HG03025 (cell line): ENCODE data around the gene ISOC2.
"Not testable (repeated sequence)": the region's sequence is repeated elsewhere in the genome, so short reads cannot be mapped to it uniquely, and the experiment has no call there.

ENCODE experiments used
- ATAC-seq: cut with Tn5 transposase; IDR thresholded peaks from one replicate; pipeline ENCODE4 v1.9.1; 2021; ENCODE audit warnings: mild to moderate bottlenecking, moderate library complexity; ENCODE audit not compliant: unreplicated experiment, low FRiP score

Gene ISOC2

DNA sequence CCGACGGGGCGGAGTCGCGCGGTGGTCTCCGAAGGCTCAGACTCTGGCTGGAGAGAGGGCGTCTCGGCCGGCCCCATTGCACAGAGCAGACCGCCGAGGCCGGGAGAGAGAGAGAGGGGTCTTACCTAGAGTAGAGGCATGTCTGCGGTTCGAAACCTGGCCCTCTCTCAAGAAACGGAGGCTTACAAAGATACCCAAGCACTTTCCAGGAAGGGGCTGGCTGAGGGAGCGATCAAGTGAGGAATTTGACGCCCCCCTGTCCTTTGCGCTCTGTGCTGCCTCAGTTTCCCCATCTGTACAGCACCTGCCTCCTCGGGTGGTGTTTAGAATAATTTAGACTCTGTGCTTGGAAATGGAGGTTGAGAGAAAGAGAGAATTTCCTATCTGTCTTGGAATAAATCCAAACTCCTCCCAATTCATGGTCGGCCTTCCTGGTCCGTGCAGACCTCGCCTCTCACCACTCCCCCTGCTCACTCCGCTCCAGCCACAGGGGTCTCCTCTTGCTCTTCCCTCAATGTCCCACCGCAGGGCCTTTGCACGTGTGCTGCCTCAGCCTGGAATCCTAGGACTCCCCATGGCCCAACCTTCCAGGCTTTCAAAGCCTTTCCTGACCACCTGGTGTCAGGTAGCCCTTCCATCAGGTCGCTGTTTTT is 658 bp upstream of the ISOC2 start:
- no peak for ATAC-seq

DNA sequence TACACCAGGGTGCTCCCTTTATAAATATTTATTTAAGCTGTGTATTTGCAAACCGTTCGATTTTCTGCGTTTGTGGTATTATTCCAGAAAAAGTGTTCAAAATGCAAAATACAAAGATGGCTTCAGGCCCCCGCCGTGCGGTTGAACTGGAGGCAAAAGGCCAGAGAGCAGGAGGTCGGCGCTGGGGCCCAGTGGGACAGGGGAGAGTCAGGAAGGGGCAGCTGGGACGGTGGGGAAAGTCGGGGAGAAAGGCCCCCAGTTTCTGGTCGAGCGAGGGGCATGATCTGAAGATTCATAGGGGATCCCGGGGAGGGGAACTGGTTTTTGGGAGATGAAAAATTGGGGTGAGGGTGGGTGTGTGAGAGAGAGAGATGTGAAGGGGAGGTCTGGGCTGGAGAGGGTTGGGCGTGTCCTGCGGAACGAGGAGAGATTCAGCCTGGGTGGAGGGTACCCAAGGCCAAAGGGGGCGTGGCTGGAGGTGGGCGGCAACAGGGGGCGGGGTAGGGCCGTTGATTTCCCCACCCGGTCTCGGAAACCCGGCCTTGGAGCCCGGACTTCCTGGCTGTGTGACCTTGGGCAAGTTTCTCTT is 678 bp downstream of the ISOC2 start:
- no peak for ATAC-seq

- ATAC-seq: no peak
Measured at GRCh38 chr19:55459950-55460657, 1.3 kb downstream of the ISOC2 start.

- no peak for ATAC-seq
Measured at GRCh38 chr19:55459551-55459949, 1.9 kb downstream of the ISOC2 start.

DNA sequence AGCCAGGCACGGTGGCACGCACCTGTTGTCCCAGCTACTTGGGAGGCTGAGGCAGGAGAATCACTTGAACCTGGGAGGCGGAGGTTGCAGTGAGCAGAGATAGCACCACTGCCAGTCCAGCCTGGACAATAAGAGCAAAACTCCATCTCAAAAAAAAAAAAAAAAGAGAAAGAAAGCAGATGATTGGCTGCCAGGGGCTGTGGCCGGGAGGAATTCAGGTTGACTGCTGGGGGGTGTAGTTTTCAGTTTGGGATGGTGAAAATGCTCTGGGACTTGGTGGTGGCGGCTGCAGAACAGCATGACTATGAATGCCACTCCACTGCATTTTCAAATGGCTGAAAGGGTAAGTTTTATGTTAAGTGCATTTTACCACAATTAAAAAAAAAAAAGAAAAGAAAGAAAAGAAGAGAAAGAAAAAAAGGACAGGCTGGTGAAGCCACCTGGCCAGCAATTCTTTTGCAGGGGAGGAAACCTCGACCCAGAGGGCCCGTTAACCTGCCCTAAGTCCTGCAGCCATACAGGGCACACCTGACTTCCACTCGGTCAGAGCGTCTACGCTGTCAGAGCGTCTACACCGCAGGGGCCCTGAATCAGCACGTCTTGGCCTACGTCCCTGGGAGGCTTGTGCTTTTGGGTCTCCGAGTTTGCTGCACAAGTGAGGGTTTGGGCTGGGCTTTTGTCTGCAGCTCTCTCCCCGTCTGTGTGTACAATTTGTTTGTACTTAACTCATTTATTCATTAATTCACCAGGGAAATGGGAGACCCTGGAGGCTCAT is 3.6 kb downstream of the ISOC2 start:
- ATAC-seq: no peak

DNA sequence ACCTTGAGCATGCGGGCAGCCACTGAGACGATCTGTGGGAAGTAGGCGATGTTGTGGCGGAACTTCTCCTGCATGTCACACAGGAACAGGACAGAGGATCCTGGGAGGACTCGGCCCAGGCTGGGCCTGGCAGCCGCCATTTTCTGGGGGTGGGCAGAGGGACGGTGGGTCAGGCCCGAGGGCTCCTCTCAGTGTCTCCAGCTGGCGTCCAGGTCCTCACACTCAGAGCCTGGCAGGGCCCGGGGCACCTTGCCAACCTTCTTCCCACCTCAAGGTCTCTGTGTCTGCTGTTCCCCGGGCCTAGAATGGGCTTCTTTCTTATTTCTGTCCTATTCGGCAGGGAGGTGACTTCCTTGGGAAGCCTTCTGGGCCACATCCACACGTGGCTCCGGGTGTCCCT is 5.1 kb downstream of the ISOC2 start:
- no peak for ATAC-seq

- no peak for ATAC-seq
Measured at GRCh38 chr19:55455576-55456235, 5.7 kb downstream of the ISOC2 start.

DNA sequence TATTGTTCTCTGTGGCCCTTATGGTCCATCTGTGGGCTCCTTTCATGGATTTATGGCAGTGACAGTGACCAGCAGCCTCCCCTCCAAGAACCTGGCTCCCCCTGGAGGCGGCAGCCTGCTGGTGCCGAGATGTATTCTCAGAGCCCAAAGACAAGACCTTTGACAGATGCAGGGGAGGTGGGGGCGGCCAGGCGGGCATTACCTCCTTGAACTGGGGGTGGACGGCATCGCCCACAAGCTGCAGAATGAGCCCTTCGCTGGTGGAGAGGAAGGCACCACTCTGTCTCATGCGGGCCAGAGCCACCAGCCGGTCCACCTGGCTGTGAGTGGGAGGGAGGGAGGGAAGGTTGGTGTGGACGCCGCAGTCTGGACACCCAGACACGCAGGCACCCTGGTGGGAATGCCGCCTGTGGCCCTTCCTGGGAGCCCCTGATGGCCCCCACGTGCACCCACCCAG is 6.6 kb downstream of the ISOC2 start:
- no peak for ATAC-seq

DNA sequence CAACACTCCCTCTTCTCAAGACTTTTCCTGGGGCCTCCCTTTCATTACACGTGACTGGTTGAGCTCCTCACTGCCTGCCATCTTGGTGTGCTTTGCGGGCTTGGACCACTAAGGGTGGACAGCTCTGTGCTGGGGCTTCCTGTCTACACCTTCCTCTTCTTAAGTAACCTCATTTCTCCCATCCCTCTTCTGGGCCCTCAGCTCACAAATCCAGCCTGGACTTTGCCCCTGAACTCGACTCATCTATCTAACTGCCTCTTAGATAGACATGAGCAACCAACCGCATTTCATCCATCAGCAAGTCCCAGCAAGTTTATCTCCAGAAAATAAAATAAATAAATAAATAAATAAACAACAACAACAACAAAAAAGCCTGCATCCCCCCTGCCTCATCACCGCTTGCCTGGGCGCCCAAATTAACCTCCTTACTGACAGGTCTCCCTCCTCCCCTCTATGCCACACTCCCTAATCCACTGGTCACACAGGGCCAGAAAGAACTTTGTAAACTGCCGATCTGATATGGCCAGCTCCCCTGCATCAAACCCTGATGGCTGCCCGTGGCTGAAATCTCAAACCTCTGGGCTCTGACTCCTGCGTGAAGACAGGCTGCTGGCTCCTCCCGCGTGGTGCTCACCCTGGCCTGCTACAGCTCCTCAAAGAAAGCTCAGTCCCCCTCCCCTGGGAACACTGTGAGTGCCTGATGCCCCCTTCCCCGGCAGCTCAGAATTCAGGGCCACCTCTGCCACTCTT is 7.8 kb downstream of the ISOC2 start:
- no peak for ATAC-seq

GRCh38 chr19:55452749-55453346 is 8.6 kb downstream of the ISOC2 start:
- no peak for ATAC-seq

DNA sequence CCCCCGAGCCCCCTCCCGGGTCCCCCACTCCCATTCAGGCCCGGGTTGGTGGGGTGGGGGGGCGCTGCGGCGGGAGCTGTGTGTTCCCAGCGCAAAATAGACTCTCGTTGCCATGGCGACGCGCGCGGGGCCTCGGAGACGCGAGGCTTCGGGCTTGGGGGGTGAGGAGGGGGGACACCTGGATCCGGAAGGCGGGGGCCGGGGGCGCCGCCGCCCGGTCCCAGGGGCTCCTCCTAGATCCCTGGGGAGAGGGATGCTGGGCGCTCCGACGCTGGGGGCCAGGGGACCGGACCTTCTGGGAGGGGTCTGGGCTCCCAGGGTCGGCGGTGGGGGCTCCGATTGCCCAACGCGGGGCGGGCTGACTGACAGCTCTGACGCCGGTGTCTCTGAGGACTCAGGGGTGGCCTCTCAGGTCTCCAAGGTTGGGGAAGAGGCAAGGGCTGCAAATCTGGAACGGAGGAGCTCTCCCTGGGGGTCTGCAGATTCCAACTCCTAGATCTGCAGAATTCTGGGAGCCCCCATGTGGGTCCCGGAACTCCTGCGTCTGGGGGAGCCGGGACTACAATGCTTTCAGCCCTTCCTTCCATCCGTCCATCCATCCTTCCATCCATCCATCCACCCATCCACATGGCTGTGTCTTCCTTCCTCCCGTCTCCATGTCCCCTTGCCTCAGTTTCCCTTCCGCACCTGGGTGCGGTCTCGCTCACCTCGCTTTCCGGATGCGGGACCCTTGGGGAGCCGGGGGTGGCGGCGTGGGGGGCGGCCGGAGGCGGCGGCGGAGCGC is 9.3 kb downstream of the ISOC2 start:
- ATAC-seq: no peak

DNA sequence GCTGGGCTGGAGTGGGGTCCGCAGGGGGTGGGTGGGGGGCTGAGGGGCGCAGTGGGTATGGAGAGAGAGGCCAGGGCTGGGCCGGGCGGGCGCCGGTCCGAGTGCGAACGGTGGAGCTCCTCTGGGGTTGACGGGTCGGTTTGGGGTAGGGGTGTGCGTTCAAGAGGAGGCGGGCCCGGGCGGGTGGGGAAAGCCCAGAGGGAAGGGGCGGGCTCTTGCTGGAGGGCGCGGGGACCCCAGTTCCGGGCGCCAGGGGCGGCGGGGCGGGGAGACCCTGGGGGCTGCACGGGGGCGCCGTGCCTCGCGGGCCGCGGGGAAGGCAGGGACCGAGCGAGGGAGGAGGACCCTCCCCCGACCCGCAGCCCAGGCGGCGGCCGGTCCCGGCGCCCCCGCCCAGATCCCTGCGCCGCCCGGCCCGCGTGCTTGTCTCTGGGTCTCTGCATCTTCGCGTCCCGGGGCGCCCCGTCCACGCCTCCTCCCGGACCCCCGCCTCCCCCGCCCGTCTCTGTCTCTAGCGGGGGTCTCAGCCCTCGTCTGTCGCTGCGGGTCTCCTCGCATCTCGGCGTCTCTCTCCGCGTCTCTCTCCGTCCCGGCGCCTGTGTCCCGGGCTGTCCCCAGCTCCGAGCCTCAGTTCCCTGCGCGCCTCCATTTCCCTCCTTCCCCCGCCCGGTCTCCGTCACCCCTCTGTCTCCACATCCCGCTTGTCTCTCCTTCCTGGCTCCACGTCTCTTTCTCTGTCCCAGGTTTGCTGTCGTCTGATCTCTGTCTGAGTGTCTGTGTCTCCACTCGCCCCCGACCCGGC is 10.1 kb downstream of the ISOC2 start:
- no peak for ATAC-seq

DNA sequence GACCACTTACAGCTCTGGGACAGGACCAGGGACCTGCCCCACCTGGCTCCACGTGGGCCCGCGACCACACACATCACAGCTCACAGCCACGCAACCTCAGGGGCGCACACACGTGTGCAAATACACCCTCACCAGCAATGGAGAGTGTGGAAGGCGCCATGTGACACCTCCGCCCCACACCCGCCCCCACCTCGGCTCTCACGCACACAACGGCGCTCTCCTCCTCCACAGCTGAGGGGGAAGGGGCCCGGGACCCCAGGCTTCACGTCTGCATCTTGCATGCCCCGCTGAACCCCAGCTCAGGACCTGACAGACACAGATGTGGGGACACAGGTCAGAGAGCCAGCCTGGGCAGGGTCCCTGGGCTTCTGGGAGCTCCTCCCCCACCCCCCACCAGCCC is 12.0 kb downstream of the ISOC2 start:
- ATAC-seq: no peak

DNA sequence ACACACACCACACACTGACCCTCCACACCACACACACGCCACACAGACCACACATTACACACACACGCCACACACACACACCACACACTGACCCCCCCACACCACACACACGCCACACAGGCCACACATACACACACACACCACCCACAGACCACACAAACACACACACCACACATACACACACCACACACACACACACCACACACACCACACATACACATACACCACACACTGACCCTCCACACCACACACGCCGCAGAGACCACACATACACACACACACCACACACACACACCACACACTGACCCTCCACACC is 13.3 kb downstream of the ISOC2 start:
- not testable (repeated sequence) for ATAC-seq

- ATAC-seq: no peak
Measured at GRCh38 chr19:55447421-55448174, 13.8 kb downstream of the ISOC2 start.

DNA sequence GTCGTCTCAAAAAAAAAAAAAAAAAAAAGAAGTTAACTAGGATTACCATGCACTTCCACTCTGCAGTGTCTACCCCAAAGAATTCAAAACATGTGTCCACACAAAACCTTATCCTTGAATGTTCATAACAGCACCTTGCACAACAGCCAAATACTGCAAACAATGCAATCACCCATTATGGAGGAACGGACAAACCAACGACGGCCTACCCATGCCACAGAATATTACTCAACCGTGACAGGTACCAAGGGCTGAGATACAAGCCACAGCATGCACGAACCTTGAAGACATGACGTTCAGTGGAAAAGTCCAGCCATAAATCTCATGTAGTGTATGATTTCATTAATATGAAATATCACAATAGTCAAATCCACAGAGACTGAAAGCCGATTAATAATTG is 15.4 kb downstream of the ISOC2 start:
- no peak for ATAC-seq

DNA sequence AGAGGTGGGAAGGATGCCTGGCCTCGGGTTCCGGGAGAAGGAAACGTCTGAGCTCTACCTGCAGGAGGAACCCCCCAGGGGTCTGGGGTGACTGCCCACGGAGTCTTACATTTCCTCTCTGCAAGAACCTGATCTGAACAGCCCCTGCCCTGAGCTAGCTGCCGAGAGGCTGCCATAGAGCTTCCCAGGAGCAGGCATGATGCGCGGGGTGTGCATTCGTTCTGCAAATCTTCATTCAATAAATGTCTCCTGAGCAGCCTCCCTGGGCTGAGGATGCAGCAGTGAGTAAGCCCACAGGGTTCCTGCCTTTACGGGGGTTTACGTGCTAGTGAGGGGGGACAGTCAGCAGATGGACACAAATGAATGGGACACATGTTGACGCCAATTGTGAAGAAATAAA is 16.8 kb downstream of the ISOC2 start:
- no peak for ATAC-seq
